IgD-negative memory B cell (primary cell): ENCODE data around the gene ANO3. TPM values are rescaled to one million over a fixed set of nuclear protein-coding genes. Genes with fewer than 3 reads are reported as not detected.

Experiments used
- H3K27ac Mint-ChIP-seq, 3 donors: one replicate each; pipeline ENCODE4 v1.8.0; 2020 to 2022; ENCODE audit warnings: mild to moderate bottlenecking in 3 of 3, mixed read lengths in 3 of 3, moderate library complexity in 1 of 3
- H3K27me3 Mint-ChIP-seq: one replicate; pipeline ENCODE4 v1.8.0; 2021; ENCODE audit warnings: mixed read lengths
- H3K36me3 Mint-ChIP-seq: one replicate; pipeline ENCODE4 v1.8.0; 2020; ENCODE audit warnings: mild to moderate bottlenecking, mixed read lengths
- H3K4me1 Mint-ChIP-seq, 3 donors: one replicate each; pipeline ENCODE4 v1.8.0; 2020 to 2022; ENCODE audit warnings: mixed read lengths in 3 of 3, mild to moderate bottlenecking in 1 of 3
- H3K4me3 Mint-ChIP-seq, 4 donors: one replicate each; pipeline ENCODE4 v1.8.0; 2020 to 2022; ENCODE audit warnings: mild to moderate bottlenecking in 4 of 4, mixed read lengths in 4 of 4, moderate library complexity in 3 of 4
- H3K9me3 Mint-ChIP-seq, 3 donors: one replicate each; pipeline ENCODE4 v1.8.0; 2020 to 2021; ENCODE audit warnings: mixed read lengths in 3 of 3, mild to moderate bottlenecking in 1 of 3
- polyA plus RNA-seq: library from polyadenylated mRNA; unstranded; fragments of 300-500 nt; fragmentation: Illumina TruSeq; gene quantifications from one replicate; pipeline ENCODE4 v1.2.3, GENCODE V29; 2021

ANO3 gene
- polyA plus RNA-seq, 1 donor from 2014 or later: not detected

DNA sequence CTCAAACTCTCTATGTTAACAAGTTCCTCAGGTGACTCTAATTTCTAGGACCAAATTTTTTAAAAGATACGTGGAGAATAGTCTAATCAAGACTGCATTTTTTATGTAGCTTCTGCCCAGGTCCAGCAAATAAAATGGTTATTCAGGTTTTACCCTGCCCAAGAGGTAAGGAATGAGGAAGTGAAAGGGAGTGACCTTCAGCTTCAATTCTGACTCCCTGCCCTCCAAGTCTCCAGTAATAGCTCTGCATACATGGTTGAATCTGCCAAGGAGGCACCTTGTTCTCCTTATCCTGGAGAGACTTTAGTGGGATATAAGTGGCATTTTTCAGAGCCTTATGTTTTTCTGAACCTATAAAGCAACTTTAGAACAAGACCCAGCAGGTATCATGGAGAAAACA, 224.7 kb downstream of the ANO3 start:
- peaks cover 0 to 5% (median 0%) of the 10 kb centered on the region in 3 donors for H3K9me3 Mint-ChIP-seq
- no peak overlapping the region for H3K4me3 Mint-ChIP-seq
- no peak overlapping the region for H3K27ac Mint-ChIP-seq
- H3K36me3 Mint-ChIP-seq: no peaks in the 10 kb centered on the region
- no peaks in the 10 kb centered on the region for H3K4me1 Mint-ChIP-seq
- H3K27me3 Mint-ChIP-seq: no peaks in the 10 kb centered on the region

DNA sequence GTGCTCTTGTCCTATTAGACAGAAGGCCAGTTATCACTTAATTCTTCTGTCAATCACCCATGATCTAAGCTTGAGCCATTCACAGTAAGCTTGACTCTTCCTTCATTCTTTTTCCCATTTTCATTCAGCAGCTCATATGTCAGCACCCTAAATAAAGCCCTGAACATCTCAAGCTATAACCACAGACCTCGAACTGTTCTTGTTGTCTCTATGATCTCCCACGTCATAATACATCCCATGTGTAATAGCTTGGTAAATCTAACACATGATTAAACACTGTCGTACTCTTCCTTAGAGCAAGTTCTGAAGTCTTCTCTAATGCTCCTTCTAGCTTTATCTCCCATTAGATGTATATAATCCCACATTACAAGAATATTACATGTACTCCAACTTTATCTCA, 225.7 kb downstream of the ANO3 start:
- Mint-ChIP-seq H3K4me1 (no peaks in the 10 kb centered on the region), H3K9me3 (peaks cover 0 to 5% (median 0%) of the 10 kb centered on the region in 3 donors), H3K36me3 (no peaks in the 10 kb centered on the region), H3K4me3 (no peak overlapping the region), H3K27me3 (no peaks in the 10 kb centered on the region), H3K27ac (no peak overlapping the region)

DNA sequence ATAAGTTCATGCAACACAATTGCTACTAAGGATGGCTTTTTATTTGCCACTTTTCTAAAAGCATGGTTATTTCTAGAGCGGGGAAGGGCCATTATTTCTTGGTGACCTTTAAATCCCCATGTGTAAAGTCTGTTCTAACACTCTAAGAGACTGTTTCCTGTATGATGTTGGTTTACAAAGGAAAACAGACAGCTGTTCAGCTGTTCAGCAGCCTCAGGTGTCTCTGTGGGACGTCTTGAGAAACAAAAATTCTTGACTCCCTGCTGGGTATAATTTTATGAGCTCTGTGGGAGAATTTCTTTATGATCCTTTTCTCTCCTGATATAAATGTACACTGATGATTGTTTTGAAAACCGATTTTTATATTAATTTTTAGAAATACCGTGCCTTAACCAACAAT, 226.3 kb downstream of the ANO3 start:
- Mint-ChIP-seq H3K36me3 (no peaks in the 10 kb centered on the region), H3K4me3 (no peak overlapping the region), H3K9me3 (peaks cover 0 to 5% (median 0%) of the 10 kb centered on the region in 3 donors)

DNA sequence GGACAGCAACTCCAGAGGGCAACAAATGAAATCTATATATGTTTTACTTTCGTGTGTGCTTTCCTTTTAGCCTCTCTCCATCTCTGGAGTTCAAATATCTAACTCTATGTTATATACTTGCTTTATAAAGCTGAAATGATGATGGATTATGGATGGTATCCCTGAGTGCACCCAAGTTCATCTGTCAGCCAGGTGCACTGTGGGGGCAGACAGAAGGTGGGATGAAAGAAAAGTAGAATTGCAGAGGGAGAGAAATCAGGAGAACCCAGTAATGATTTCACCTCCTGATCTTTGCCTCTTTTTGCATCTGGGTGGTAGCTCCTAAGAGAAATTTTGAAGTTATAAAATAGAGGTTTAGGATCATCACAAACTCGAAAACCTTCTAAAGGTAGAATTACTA, 237.7 kb downstream of the ANO3 start:
- Mint-ChIP-seq H3K9me3 (peaks cover 0 to 6% (median 0%) of the 10 kb centered on the region in 3 donors), H3K4me1 (no peaks in the 10 kb centered on the region), H3K36me3 (no peaks in the 10 kb centered on the region), H3K4me3 (no peak overlapping the region), H3K27me3 (no peaks in the 10 kb centered on the region), H3K27ac (no peak overlapping the region)

More for the DNA sequence above, 226.3 kb downstream of the ANO3 start:
- no peaks in the 10 kb centered on the region for H3K4me1 Mint-ChIP-seq
- H3K27me3 Mint-ChIP-seq: no peaks in the 10 kb centered on the region
- no peak overlapping the region for H3K27ac Mint-ChIP-seq

DNA sequence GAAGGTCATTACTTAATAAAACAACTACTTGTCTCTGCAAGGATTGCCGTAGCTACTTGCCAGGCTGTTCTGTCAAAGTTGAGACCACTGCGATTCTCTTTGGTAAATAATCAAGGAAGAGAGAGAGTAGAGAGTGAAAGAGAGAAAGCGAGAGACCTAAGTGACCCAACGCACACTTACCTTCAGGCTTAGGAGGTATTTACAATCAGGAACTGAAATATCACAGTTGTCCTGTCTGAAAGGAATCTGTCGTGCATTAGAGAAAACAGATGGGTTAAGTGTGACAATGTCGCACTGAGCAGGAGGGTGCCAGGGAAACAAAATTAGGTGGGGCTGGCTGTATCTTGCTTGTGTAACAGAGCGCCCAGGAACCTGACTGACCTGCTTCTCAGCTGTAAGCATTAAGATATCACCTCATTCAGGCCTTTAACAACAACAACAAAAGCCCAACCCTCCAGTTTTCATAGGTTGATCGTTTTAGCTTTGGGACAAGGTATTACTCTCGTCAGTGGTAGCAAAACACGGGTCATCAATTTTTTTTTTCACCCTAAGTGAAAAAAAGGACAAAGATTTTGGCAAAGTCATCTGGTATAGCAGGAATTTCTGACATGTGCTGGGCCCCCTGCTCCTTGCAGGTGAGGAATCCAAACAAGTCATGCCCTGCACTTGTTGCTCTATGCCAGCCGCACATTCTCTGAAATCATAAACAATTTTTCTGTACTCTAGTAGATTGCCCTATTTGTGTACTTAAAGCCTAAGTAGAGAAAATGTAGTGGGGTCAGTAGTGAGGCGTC, 240.1 kb downstream of the ANO3 start, which contains the start of gene MUC15:
MUC15 (minus strand) TSS at position 403 of the 794 bp plus-strand sequence. CDS start 5,169 bp downstream, outside the sequence.
- Mint-ChIP-seq H3K4me1 (no peaks in the 10 kb centered on the region), H3K4me3 (no peak within 1 kb of the TSS), H3K27me3 (no peaks in the 10 kb centered on the region), H3K27ac (no peak within 1 kb of the TSS), H3K9me3 (no peaks in the 10 kb centered on the region), H3K36me3 (no peaks in the 10 kb centered on the region)

DNA sequence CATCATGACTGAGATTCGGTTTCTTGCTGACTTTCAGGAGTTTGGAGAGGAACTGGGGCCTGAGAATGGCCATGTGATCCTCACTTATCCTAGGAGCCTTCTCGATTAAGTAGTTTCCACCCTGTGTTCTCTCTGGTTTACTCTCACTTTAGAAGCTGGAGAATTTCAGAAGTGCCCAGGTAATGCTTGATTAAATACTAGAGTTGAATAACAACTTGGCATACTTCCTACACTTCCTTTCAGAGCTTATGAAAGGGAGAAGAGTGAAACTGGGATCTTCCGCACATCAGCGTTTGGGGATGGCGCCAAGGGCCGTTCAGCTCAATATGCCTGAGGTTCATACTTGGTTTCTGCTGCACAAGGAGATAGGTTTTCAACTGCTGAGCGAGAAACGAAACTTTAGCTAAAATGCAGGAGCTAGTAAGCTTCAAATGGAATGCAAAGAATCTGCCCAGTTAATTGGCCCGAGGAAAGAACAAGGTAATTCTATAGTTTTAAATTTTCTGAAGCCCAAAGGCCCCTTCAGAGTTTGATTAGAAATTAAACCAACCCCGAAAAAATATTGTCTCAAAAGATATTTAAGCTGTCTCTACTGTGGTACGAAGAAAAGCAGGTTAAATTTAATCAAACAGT, 241.0 kb downstream of the ANO3 start:
- Mint-ChIP-seq H3K4me1 (no peaks in the 10 kb centered on the region), H3K27ac (no peak overlapping the region), H3K9me3 (no peaks in the 10 kb centered on the region), H3K4me3 (no peak overlapping the region), H3K27me3 (no peaks in the 10 kb centered on the region), H3K36me3 (no peaks in the 10 kb centered on the region)

DNA sequence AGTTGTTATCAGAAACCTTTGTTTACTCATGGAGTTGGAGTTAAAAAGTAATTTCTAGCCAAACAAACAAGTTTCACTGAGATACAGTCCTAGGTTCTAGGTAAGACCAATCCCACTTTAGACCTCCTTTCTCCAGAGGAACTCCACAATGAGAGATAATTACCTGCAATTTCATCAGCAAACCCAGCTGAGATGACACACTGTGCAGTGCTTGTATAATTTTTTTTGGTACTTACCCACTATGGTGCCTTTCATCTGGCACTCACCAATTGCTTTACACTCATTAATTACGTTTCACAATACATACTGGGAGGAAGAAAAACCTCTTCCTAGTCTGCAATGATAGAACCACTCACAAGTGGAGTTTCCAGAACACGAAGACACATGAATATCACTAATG, 242.0 kb downstream of the ANO3 start:
- H3K4me1 Mint-ChIP-seq: no peaks in the 10 kb centered on the region
- H3K27ac Mint-ChIP-seq: no peak overlapping the region
- no peaks in the 10 kb centered on the region for H3K27me3 Mint-ChIP-seq

DNA sequence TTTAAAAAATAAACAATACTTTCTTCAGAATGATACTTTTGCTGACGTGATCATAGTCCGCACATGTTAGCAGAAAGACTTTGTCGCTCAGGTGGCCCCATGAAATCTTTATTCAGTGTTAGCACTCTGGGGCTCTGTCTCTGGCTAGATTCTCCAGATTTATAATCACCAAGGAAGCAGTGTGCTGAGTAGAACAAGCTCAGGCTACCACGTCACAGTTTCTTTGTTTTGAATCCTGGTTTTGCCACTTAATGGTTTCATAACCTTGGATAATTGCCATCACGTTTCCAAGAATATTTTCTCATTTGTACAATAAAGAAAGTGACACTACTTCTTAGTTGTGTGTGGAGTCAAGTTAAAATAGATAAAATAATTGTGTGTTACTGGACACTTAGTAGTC, 244.0 kb downstream of the ANO3 start:
- Mint-ChIP-seq H3K4me1 (no peaks in the 10 kb centered on the region), H3K9me3 (no peaks in the 10 kb centered on the region), H3K36me3 (no peaks in the 10 kb centered on the region), H3K27me3 (no peaks in the 10 kb centered on the region), H3K27ac (no peak overlapping the region), H3K4me3 (no peak overlapping the region)

More for the DNA sequence above, 242.0 kb downstream of the ANO3 start:
- Mint-ChIP-seq H3K36me3 (no peaks in the 10 kb centered on the region), H3K9me3 (no peaks in the 10 kb centered on the region), H3K4me3 (no peak overlapping the region)

DNA sequence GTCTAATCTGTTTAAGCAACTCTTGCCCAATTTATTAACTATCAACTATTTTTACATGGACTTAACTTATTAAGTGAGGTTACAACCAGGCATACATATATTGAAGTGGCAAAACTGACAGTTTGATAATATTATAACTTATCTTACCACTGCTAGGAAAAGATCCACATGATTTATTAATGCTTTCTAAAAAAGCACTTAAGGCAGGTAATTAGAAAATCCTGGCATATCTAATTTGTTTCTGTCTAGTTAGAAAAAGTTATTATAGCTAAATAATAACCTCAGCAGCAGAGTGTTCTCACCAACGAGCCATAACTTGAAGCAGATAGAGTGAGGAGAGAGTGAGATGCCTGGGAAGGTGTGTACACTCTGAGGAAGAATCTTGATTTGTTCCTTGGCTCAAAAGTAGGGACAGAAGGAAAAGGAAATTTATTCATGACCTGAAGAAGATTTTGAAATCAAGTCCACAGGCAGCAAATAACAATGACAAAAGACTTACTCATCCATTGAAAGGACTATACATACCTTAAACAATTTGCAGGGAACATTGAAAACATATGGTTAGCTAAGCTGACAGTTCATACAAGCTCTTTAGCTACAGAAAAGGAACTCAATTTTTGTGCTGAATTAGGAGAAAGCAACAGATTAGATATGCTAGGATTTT, 247.2 kb downstream of the ANO3 start:
- Mint-ChIP-seq H3K27me3 (no peaks in the 10 kb centered on the region), H3K9me3 (no peaks in the 10 kb centered on the region), H3K36me3 (no peaks in the 10 kb centered on the region), H3K4me1 (no peaks in the 10 kb centered on the region), H3K27ac (no peak overlapping the region), H3K4me3 (no peak overlapping the region)

DNA sequence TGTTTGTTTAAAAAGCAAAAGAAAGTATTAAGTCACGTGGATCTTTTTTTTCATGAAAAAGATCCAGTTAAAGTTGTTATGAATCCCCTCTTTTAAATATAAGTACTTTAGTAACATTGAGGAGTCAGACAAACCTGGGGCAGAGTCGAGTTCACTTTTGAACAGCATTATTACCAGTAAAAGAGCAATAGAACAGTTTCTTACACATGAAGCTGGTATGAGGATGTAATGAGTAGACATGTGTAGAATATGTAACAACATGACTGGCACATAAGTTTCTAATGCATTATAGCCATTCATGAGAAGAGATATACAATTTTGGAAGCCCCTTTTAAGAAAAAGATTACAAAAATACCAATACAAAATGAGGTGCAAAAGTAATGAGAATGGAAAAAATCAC, 247.8 kb downstream of the ANO3 start:
- Mint-ChIP-seq H3K27me3 (no peaks in the 10 kb centered on the region), H3K4me1 (no peaks in the 10 kb centered on the region), H3K9me3 (no peaks in the 10 kb centered on the region), H3K27ac (no peak overlapping the region), H3K36me3 (no peaks in the 10 kb centered on the region), H3K4me3 (no peak overlapping the region)

DNA sequence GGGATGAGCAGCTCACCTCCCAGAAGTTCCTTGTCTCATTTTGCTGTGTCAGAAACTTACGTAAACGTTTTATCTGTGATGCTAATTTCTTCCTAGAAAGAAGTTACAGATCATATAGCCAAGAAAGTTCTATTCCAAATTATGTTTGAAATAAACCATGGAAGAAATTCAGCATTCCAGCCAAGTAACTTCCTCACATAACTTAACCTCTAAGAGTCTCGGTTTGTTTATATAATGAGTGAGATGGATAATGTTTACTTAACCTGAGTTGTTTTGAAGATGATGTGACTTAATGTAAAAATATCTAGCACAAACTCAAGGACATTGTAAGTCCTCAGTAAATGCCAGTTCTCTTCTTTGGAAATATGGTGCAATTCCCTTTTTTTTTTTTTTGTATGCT, 249.0 kb downstream of the ANO3 start:
- H3K36me3 Mint-ChIP-seq: no peaks in the 10 kb centered on the region
- H3K4me3 Mint-ChIP-seq: no peak overlapping the region
- no peak overlapping the region for H3K27ac Mint-ChIP-seq

DNA sequence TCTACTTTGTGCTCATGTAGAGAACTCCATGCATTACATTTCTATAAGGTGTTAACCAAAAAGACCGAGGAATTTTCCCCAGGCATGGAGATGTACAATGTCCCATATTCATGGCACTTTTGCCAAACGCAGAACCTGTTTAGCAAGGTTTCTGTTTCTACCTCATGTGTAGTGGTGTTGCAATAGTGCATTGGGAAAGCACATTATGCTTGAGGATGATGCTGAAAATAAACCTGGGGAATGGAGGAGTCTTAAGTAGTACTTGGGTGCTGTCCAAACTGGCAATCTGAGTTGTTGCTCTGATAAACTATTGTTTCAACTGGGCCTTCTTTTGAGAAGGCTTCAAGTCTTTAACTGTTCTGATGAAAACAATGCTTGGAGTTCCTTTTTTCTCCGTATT, 251.6 kb downstream of the ANO3 start:
- Mint-ChIP-seq H3K4me1 (no peaks in the 10 kb centered on the region), H3K4me3 (no peak overlapping the region), H3K9me3 (peaks cover 0 to 2% (median 0%) of the 10 kb centered on the region in 3 donors), H3K36me3 (no peaks in the 10 kb centered on the region), H3K27me3 (no peaks in the 10 kb centered on the region), H3K27ac (no peak overlapping the region)

More for the DNA sequence above, 249.0 kb downstream of the ANO3 start:
- Mint-ChIP-seq H3K4me1 (no peaks in the 10 kb centered on the region), H3K27me3 (no peaks in the 10 kb centered on the region), H3K9me3 (peaks cover 0 to 1% (median 0%) of the 10 kb centered on the region in 3 donors)

DNA sequence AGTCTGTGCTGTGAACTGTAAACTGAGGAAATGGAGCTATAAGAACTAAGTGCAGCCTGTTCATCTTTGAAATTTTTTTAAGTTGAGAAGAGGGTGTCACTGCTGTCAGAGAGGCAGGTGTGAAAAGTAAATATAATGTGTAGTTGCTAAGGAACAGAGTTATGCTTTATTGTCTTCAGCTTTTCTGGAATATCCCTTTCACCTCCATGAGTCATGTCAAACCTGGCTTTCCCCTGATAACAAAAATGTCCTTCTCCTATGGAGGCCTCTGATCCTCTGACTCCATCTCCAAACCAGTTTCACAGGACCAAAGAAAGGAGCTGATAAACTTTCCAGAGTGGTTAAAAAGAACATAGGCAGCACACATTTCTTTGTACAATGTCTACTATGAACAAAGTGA, 252.9 kb downstream of the ANO3 start:
- Mint-ChIP-seq H3K27me3 (no peaks in the 10 kb centered on the region), H3K27ac (no peak overlapping the region), H3K9me3 (peaks cover 0 to 2% (median 0%) of the 10 kb centered on the region in 3 donors), H3K4me3 (no peak overlapping the region), H3K4me1 (no peaks in the 10 kb centered on the region), H3K36me3 (no peaks in the 10 kb centered on the region)

DNA sequence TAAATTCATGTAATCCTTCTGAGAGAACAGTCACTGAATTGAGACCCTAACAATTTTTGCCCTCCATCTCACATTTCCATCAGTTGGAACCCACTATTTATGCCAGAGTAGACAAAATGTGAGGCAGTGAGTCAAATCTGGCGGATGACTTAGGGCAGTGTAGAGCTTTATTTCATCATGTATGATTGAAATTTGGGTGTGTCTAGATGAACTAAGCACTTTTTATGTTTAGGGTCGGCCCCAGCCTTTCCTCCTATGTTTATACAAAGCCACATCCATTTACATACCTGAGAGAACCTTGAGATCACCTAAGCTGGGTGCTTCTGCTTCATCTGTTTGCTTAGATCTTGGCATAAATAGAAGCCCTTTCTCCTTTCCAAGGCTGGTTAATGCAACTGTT, 255.1 kb downstream of the ANO3 start:
- Mint-ChIP-seq H3K9me3 (peaks cover 0 to 4% (median 2%) of the 10 kb centered on the region in 3 donors), H3K27ac (no peak overlapping the region), H3K4me1 (no peaks in the 10 kb centered on the region)

DNA sequence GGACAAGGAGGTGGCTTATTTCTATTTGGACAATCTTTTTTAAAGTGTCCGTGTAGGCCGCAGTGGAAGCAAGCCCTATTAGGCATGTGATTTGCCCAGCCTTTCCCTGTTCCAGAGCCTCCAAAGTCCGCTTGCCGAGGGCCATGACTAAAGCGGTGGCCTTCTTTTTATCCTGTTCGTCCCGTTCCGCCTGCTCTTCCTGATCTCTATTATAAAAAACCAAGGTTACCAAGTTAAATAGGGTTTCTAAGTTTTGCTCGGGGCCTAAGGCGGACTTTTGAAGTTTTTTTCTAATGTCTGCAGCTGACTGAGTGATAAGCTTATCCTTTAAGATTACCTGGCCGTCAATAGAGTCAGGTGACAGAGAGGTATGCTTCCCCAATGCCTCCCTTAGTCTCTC, 261.8 kb downstream of the ANO3 start:
- Mint-ChIP-seq H3K4me3 (no peak overlapping the region), H3K4me1 (no peaks in the 10 kb centered on the region), H3K36me3 (no peaks in the 10 kb centered on the region), H3K9me3 (peaks cover 0 to 11% (median 9%) of the 10 kb centered on the region in 3 donors), H3K27me3 (no peaks in the 10 kb centered on the region), H3K27ac (no peak overlapping the region)

More for the DNA sequence above, 255.1 kb downstream of the ANO3 start:
- Mint-ChIP-seq H3K27me3 (no peaks in the 10 kb centered on the region), H3K4me3 (no peak overlapping the region), H3K36me3 (no peaks in the 10 kb centered on the region)
